ENCODE measurements around the gene CLNS1A.
A peak's percentile ranks its signal among the peaks of the same experiment; 100 is the strongest.
"Not testable (repeated sequence)": the region's sequence is repeated elsewhere in the genome, so short reads cannot be mapped to it uniquely, and the experiment has no call there.

CLNS1A gene

DNA sequence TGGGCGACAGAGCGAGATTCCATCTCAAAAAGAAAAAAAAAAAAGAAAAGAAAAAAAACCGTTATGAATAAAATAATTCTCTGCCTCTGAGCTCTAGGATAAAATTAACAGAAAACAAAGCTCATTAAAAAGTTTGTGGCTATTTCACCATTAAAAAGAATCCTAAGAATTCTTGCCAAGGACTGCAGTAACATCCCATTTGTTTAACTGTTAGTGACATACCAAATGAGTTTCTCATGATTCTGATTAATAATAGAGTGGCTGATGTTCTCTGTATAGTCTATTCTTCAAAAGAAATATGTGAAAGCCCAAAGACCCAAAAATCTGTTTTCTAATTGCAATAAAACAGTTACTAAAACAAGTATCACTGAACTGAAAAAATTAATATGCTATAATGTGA is 19.7 kb downstream of the CLNS1A start:
- peak; percentile 36 for DNase-seq (ENCODE audit: low spot score)

DNA sequence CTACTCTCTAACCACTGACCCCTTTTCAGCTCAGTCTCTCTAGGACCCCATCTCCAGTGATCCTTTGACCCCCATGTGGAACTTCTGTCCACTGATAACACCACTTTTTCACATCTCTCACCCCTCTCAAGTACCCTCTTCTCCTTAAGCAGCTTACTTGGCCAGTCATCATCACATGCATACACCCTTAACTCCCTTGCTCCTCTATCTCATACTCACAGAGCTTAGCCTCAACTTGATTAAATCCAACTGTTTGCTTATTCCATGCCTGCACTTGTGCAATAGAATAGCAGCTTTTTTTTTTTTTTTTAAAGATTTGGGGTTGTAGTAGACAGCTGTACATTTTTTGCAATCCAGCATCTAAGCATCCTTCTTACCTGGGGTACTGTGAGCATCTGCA is 25.7 kb downstream of the CLNS1A start:
- DNase-seq (ENCODE audit: low spot score): no peak

DNA sequence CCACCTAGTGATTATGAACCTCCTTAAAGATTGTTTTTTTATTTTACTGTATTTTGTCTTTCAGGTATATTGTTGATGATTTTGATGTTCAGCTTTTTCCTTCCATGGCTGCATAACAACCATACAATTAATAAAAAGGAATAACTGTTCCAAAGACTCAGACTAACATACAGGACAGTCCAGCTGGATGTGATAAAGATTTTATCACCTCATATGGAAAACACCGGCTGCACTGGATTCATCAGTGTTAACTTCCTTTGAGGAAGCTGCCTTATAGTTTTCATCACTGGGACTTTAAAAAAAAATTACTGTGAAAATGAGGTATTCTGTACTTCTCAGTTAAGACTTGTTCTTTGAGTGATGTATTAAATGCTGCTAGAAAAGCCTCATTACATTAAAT is 28.4 kb downstream of the CLNS1A start:
- DNase-seq (ENCODE audit: low spot score): no peak

DNA sequence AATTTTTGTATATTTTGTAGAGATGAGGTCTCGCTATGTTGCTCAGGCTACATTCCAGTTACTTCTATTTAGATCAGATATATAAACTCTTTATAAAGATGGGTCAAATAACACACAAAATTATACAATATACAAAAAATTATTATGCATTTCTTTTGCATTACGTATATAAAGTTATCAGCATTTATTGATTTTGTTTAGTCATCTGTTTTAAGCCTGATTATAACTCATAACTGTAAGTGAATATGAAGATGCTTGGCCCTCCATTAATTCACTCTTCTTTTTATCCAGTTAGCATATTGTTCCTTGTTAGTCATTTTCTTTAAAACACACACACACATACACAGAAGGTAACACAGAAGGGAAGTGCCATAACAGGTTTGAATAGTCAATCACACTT is 33.3 kb downstream of the CLNS1A start:
- DNase-seq (ENCODE audit: low spot score): no peak

DNA sequence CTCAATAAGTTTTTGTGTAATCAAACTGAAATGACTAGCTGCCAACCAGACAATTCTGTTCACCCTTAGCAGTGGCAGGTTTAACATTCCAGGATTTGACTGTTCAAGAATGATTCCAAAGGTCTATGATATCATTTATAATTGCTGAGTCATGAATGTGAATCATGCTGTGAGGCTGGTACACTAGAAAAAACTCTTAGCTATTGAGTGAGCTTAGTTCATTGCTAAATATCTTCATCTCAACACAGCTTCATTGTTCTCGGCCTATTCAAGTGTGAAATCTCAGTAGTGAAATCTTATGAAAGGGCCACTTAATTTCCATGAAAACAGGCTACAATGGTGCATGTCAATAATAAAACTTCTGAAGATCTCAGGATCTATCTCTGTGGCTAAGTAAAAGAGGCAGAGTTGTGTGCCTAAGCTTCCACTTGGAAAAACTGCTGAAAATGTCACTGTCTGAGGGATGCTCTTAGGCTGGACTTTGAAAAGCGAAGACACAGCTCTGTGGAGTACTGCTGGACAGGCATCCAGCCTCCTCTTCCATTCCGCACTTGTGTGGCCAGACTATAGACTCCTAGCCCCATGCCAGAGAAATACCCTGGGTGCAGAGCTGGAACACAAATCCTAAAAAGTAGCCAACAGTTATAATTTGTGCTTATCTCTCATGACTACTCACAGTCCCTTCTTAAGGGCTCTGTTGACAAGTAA is 35.1 kb downstream of the CLNS1A start:
- DNase-seq (ENCODE audit: low spot score): peak; percentile 77

DNA sequence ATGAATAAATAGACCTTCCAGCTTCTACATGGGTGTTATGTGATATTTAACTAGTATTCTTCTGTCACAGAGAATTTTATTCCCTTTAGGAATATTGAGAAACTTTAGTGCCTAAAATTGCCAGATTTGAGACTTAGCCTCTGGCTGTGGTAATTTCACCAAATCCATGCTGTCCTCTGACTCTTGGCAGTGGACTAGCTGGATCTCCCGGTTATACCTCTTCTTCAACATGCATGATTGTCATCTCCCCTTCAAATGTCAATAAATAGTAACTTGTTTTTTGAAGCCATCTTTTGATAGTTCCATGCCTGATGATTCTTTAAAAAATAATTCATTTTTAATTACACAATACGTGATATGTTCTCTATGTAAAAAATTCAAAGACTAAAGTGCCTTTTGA is 39.4 kb downstream of the CLNS1A start:
- no peak for DNase-seq (ENCODE audit: low spot score)

DNA sequence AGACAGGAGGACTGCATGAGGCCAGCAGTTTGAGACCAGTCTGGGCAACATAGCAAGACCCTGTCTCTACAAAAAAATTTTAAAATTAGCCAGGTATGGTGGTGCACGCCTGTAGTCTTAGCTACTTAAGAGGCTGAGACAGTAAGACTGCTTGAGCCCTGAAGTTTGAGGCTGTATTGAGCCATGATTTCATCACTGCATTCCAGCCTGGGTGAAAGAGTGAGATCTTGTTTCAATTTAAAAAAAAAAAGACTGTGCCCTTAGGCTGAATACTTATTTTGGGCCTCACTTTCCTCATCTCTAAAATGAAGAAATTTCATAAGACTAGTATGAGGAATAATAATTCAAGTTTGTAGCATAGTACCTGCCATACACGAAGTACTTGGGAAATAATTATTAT is 41.0 kb downstream of the CLNS1A start:
- DNase-seq (ENCODE audit: low spot score): peak; percentile 13

DNA sequence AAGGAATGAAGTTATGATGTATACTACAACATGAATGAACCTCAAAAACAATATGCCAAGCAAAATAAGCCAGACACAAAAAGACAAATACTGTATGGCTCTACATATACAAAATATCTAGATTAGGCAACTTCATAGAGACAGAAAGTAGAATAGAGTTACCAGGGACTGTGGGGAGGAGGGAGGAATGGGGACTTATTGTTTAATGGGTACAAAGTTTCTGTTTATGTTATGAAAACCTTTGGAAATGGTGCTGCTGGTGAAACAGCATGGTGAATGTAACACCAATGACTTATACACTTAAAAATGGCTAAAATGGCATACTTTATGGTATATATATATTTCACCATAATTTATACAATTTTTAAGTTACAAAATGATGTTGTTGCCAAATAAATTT is 43.7 kb downstream of the CLNS1A start:
- DNase-seq (ENCODE audit: low spot score): no peak

DNA sequence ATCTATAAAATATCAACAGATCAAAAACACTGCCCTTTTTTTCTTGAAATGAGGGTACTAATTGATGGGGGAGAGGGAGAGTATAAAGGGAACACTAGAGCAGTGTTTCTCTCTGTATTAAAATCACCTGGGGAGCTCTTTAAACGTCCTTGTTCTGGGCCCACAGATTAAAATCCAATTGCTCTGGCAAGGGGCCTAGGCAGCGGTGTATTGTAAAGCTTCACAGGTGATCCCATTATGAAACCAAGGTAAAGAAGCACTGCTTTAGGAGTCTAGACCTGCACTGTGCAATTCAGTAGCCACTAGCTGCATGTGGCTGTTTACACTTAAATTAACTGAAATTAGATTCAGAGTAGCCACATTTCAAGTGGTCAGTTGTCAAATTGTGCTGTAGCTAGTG is 44.9 kb downstream of the CLNS1A start:
- DNase-seq (ENCODE audit: low spot score): no peak

DNA sequence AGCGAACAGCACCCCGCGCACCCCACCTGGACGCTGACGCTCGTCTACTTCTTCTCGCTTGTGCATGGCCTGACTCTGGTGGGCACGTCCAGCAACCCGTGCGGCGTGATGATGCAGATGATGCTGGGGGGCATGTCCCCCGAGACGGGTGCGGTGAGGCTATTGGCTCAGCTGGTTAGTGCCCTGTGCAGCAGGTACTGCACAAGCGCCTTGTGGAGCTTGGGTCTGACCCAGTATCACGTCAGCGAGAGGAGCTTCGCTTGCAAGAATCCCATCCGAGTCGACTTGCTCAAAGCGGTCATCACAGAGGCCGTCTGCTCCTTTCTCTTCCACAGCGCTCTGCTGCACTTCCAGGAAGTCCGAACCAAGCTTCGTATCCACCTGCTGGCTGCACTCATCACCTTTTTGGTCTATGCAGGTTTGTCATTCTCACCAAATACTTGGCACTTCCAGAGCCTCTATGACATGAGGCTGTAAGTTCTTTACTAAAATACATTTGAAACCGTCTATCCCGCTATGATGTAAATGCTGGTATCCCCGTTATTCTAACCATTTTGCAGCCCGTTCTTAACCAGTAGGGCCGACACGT is 47.3 kb downstream of the CLNS1A start:
- peak; percentile 22 for DNase-seq (ENCODE audit: low spot score)

DNA sequence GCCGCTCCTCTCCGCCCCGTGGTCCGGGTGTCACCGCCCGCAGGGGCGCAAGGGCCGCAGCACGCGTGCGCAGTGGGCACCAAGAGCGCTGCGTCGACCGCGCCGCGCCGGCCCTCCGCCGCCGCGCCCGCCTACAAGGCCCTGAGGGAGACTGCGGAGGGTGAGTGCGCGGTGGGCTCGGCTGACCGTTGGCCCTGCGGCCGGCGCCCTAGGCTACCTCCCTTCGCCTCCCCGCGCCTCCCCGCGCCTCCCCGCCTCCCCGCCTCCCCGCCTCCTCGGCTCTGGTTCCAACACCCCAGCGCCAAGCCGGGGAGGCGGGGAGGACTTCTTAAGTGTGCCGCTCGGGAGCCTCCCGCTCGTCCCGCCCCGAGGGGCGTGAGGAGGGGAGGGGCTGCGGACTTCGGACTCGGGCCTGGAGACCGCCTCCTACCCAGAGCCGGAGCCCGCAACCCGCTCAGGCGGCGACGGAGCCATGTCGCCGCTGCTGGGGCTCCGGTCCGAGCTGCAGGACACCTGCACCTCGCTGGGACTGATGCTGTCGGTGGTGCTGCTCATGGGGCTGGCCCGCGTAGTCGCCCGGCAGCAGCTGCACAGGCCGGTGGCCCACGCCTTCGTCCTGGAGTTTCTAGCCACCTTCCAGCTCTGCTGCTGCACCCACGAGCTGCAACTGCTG is 47.9 kb downstream of the CLNS1A start, which contains the start of gene AQP11:
TSS of gene AQP11 (plus strand) at position 433 of the 673 bp plus-strand sequence. CDS start at position 473, 40 bp downstream.
- DNase-seq (ENCODE audit: low spot score): peak; percentile 95

DNA sequence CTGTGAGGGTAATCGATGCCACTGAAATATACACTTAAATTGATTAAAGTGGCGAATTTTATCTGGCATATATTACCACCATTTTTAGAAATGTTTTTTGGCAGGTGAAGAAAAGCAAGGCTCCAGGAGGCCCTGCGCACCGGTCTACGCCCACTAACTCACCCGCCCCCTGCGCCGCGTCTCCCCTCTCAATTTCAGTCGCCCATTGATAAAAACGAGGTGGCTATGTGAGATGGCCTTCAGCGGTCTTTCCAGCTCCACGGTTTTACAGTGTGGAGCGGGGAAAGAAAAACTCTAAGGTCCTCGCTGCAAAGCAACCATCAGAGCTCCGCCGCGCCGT is 48.4 kb downstream of the CLNS1A start:
- DNase-seq (ENCODE audit: low spot score): no peak

DNA sequence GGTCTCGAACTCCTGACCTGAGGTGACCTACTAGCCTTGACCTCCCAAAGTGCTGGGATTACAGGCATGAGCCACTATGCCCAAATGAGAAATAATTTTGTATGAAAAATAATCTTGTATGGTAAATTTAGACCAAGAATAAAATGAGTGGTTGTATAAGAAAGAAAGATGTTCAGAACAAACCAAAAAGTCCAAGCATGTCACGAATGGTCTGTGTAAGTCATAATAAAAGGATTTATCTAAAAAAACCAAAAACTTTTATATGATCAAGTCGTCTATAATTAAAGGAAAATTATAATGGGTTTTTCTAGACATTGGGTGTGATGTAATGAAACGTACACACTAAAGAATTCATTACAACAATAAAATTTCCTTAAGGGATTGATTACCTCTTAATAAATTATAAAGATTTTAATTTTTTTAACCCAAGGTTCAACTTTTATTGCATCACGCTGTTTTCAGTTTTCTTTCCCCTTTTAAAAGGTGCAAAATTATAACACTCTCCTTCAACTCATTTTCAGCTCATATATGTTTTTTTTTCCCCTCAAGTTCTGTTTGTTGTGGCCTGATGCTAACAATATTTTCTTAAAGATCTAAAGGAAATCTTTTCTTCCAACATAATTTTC is 56.8 kb downstream of the CLNS1A start:
- DNase-seq (ENCODE audit: low spot score): no peak

DNA sequence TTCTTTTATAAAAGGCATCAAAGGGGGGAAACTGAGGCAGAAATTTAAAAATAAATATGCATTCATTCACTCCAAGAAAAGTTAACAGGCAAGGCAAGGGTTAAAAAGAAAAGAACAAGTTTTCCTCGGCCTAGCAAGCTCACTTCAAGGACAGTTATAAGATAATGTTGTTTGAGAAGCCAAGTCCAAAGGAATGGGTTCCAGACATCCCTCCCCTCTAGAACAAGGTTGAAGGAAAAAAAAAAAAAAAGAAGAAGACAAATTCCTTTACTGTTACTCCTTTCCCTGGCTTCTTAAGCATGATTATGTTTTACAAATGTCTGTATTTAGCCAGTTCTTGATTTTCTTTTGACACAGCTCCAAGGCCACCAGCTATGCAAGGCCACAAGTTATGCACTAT is 62.2 kb downstream of the CLNS1A start:
- DNase-seq (ENCODE audit: low spot score): not testable (repeated sequence)

DNA sequence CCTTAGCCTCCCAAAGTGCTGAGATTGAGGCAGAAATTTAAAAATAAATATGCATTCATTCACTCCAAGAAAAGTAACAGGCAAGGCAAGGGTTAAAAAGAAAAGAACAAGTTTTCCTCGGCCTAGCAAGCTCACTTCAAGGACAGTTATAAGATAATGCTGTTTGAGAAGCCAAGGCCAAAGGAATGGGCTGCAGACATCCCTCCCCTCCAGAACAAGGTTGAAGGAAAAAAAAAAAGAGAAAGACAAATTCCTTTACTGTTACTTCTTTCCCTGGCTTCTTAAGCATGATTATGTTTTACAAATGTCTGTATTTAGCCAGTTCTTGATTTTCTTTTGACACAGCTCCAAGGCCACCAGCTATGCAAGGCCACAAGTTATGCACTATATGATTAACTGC is 66.7 kb downstream of the CLNS1A start:
- DNase-seq (ENCODE audit: low spot score): not testable (repeated sequence)

DNA sequence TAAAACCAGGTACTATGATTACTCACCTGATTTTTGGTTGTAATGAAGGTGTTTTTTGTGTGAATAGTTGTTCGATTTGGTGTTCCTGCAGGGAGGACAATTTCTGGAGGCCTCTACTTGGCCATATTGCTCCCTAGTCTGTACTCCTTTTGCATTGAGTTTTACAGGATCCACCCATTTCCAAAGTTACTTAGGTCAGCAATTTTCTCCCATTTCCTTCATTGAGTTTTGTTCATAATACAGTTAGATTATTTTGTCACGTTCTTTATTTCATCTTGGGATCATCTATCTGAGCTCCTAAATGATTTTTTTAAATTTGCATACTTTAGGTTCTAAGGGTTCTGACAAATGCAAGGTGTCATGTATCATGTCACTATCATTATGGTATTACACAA is 67.9 kb downstream of the CLNS1A start:
- no peak for DNase-seq (ENCODE audit: low spot score)

DNA sequence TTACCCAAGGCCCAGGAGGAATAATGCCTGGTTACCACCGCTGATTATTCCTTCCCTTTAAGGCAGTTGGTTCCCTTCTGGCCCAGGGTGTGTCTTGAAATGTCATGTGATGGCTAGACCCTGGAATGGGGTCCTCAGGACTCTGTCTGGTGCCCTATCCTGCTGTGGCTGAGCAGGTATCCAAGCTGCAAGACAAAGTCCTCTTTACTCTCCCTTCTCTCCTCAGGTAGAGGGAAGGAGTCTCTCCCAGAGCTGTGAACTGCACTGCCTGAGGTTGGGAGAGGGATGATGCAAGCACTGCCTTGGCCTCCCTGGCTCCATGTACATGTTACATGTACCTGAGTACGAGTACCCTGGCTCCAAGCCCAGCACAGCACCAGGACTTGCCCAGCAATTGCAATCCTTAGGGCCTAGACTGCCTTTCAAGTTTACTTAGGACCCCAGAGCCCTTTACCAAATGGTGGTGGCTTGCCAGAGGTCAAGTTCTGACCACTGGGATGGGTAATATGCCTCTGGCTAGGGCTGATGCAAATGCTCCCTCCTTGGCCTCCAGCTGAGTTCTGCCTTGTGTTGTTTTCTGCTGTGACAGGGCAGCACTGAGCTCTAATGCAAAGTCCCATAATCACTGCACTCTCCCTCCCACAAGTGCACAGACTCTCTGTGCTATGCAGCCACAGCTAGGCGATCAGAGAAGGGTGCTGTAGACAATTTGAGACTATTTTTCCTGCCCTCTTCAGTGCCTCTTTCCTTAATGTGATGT is 68.5 kb downstream of the CLNS1A start:
- no peak for DNase-seq (ENCODE audit: low spot score)

DNA sequence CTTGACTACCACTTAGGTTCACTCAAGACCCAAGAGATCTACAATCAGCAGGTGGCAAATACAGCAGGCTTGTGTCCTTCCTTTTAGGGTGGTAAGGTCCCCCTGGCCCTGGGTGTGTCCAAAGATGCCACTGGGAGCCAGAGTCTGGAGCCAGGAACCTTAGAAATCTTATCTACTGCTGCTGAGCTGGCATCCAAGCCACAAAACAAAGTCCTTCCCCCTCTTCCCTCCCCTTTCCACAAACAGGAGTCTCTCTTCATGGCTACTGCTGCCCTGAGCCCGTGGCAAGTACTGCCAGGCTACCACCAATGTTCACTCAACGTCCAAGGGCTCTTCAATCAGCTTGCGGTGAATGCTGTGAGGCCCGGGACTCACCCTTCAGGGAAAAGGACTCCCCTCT is 69.3 kb downstream of the CLNS1A start:
- DNase-seq (ENCODE audit: low spot score): no peak
